BE2C (cell line): ENCODE results near the gene UBE2E1.

ENCODE experiments used
- DNase-seq: peaks from one replicate; pipeline ENCODE4 v3.0.0-alpha.2; 2020
- H3K27me3 ChIP-seq: fragments of 250-450 bp; sonication (Bioruptor Pico); 2 replicates; pipeline ENCODE4 v1.5.1; 2020; ENCODE audit warnings: mild to moderate bottlenecking
- H3K36me3 ChIP-seq: fragments of 250-450 bp; sonication (Bioruptor Pico); 2 replicates; pipeline ENCODE4 v1.5.1; 2020; ENCODE audit warnings: mild to moderate bottlenecking
- H3K4me1 ChIP-seq: fragments of 250-450 bp; sonication (Bioruptor Pico); 2 replicates; pipeline ENCODE4 v1.5.1; 2020
- H3K4me3 ChIP-seq: 2 replicates; pipeline ENCODE4 v1.5.1; 2011; ENCODE audit warnings: low read depth, low read length
- H3K9me3 ChIP-seq: fragments of 250-450 bp; sonication (Bioruptor Pico); 2 replicates; pipeline ENCODE4 v1.5.1; 2020
- CTCF ChIP-seq: IDR thresholded peaks from 2 replicates; pipeline ENCODE4 v1.5.1; 2012; ENCODE audit warnings: mild to moderate bottlenecking, low read depth, low read length

UBE2E1 gene

GRCh38 chr3:23920151-23920655 lies 114.4 kb downstream of the UBE2E1 start:
- Histone ChIP-seq H3K36me3 (peaks cover 37% of the 10 kb centered on the region), H3K9me3 (no peaks in the 10 kb centered on the region), H3K27me3 (no peaks in the 10 kb centered on the region), H3K4me3 (no peak overlapping the region), H3K4me1 (no peaks in the 10 kb centered on the region)
- no peak for DNase-seq
- no peak for TF ChIP-seq CTCF

GRCh38 chr3:23921052-23921511 lies 115.3 kb downstream of the UBE2E1 start:
- H3K4me3 ChIP-seq = no peak overlapping the region
- H3K36me3 ChIP-seq = peaks cover 37% of the 10 kb centered on the region
- no peaks in the 10 kb centered on the region for H3K4me1 ChIP-seq
- no peak for DNase-seq
- no peaks in the 10 kb centered on the region for H3K9me3 ChIP-seq
- no peaks in the 10 kb centered on the region for H3K27me3 ChIP-seq
- TF ChIP-seq CTCF = no peak

- no peaks in the 10 kb centered on the region for H3K4me1 ChIP-seq
- peaks cover 22% of the 10 kb centered on the region for H3K36me3 ChIP-seq
- no peak for DNase-seq
- no peaks in the 10 kb centered on the region for H3K27me3 ChIP-seq
- no peak overlapping the region for H3K4me3 ChIP-seq
- H3K9me3 ChIP-seq = no peaks in the 10 kb centered on the region
- TF ChIP-seq CTCF = no peak
Measured at GRCh38 chr3:23923786-23924185, 118.0 kb downstream of the UBE2E1 start.

- no peaks in the 10 kb centered on the region for H3K9me3 ChIP-seq
- no peak for TF ChIP-seq CTCF
- H3K4me3 ChIP-seq = no peak overlapping the region
- no peak for DNase-seq
- peaks cover under 1% of the 10 kb centered on the region for H3K36me3 ChIP-seq
- no peaks in the 10 kb centered on the region for H3K27me3 ChIP-seq
- no peaks in the 10 kb centered on the region for H3K4me1 ChIP-seq
Measured at GRCh38 chr3:23926246-23926645, 120.5 kb downstream of the UBE2E1 start.

- TF ChIP-seq CTCF = peak; percentile 33; the same call in 1 of the 2 replicates
- Histone ChIP-seq H3K4me1 (no peaks in the 10 kb centered on the region), H3K36me3 (no peaks in the 10 kb centered on the region), H3K9me3 (no peaks in the 10 kb centered on the region), H3K4me3 (no peak overlapping the region), H3K27me3 (no peaks in the 10 kb centered on the region)
- no peak for DNase-seq
Measured at GRCh38 chr3:23926736-23927135, 121.0 kb downstream of the UBE2E1 start.

- TF ChIP-seq CTCF = no peak
- Histone ChIP-seq H3K4me1 (no peaks in the 10 kb centered on the region), H3K27me3 (no peaks in the 10 kb centered on the region), H3K4me3 (no peak overlapping the region), H3K9me3 (no peaks in the 10 kb centered on the region), H3K36me3 (no peaks in the 10 kb centered on the region)
- no peak for DNase-seq
Measured at GRCh38 chr3:23928524-23928923, 122.8 kb downstream of the UBE2E1 start.
